AG09319 (cell line): ENCODE data around the gene MIF4GD.
A peak's percentile ranks its signal among the peaks of the same experiment; 100 is the strongest.

Experiments used
- DNase-seq: peaks from one replicate; pipeline ENCODE4 v3.0.0-alpha.2; 2010; ENCODE audit warnings: low read depth; ENCODE audit errors: extremely low read depth
- CTCF ChIP-seq: IDR thresholded peaks from 2 replicates; pipeline ENCODE4 v1.5.1; 2011; ENCODE audit warnings: low read depth, mild to moderate bottlenecking, inconsistent platforms, low read length, moderate library complexity

The MIF4GD gene

GRCh38 chr17:75270218-75270965, 639 bp downstream of the MIF4GD start:
- peak; percentile 62 for TF ChIP-seq CTCF
- DNase-seq: no peak

DNA sequence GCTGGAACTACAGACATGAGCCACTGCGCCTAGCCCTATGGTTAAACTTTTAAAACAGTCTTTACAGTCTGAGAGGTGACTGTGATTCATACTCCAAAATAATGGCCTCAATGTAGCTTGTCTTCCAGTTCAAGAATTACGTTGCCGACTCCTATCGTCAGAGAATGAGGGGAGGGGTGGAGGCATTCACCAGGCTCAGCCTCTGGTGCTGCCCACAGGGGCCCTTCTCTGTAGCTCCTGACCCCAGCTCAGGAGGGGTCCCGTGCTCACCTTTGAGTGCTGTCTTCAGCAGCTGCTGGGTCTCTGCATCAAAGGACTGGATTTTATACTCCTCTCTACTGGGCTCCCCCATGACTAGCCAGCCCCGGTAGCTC, 1.2 kb downstream of the MIF4GD start:
- DNase-seq: no peak
- no peak for TF ChIP-seq CTCF

GRCh38 chr17:75267411-75268232, 3.4 kb downstream of the MIF4GD start:
- no peak for TF ChIP-seq CTCF

DNA sequence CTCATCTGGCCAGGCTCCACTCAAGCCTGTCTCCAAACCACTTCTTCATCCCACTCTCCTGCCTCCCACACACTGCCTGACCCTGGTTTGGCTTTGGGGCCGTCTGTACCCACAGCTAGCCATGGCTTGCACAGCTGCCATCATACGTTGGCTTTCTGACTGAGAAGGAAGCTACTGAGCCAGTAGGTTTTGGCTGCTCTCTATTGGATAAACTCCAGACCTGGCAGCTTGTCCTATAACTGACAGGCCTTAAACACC, 3.9 kb downstream of the MIF4GD start:
- no peak for DNase-seq
- no peak for TF ChIP-seq CTCF

More at GRCh38 chr17:75267411-75268232, 3.4 kb downstream of the MIF4GD start:
- DNase-seq: no peak

GRCh38 chr17:75266316-75267152, 4.5 kb downstream of the MIF4GD start:
- no peak for TF ChIP-seq CTCF
- DNase-seq: no peak

DNA sequence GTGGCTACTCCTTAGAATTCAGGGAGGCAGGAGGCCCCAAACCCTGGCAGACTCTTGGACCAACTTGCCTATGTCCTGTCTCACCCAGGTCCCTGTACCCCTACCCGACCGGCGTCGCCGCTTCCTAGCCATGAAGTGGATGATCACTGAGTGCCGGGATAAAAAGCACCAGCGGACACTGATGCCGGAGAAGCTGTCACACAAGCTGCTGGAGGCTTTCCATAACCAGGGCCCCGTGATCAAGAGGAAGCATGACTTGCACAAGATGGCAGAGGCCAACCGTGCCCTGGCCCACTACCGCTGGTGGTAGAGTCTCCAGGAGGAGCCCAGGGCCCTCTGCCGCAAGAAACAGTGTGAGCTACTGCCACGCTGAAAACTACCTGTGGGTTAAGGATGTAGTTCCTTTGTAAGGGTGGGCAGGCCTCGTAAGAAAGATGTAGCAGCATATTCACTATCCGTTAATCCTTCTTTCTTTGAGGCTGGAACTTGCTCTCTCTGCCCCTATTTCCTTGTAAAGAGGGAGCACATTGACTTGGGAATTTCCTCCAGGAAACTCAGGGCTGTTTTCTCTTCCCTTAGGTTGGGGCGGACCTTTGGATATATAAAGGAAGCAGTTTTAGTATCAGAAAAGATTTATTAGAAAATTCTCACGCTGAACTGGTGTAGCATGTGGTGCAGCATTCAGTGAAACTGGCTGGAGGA, 5.3 kb downstream of the MIF4GD start:
- DNase-seq: no peak
- no peak for TF ChIP-seq CTCF
